IMR-90 (cell line): ENCODE data around the gene SHB.

ENCODE experiments used
- BHLHE40 ChIP-seq: fragments of 150-350 bp; IDR thresholded peaks from 2 replicates; pipeline ENCODE4 v1.6.1; 2016; ENCODE audit warnings: mild to moderate bottlenecking, low read depth, low read length
- CEBPB ChIP-seq: IDR thresholded peaks from 2 replicates; pipeline ENCODE4 v1.6.1; 2012; ENCODE audit warnings: low read depth, low read length, improper control_type of control experiment
- CTCF ChIP-seq: conservative IDR thresholded peaks from 2 replicates; pipeline ENCODE4 v1.5.1; 2012; ENCODE audit warnings: mild to moderate bottlenecking, low read depth, low read length, improper control_type of control experiment
- MAFK ChIP-seq: IDR thresholded peaks from 2 replicates; pipeline ENCODE4 v1.6.1; 2012; ENCODE audit warnings: low read depth, low read length, improper control_type of control experiment
- MAZ ChIP-seq: IDR thresholded peaks from 2 replicates; pipeline ENCODE4 v1.6.1; 2012; ENCODE audit warnings: low read depth, mild to moderate bottlenecking, low read length, improper control_type of control experiment, moderate library complexity, borderline replicate concordance
- MXI1 ChIP-seq: IDR thresholded peaks from 2 replicates; pipeline ENCODE4 v1.6.1; 2012; ENCODE audit warnings: low read depth, mild to moderate bottlenecking, low read length, moderate library complexity, borderline replicate concordance
- POLR2A ChIP-seq: IDR thresholded peaks from 2 replicates; pipeline ENCODE4 v1.6.1; 2012; ENCODE audit warnings: mild to moderate bottlenecking, low read depth, low read length
- RFX5 ChIP-seq: IDR thresholded peaks from 2 replicates; pipeline ENCODE4 v1.8.0; 2012; ENCODE audit warnings: low read depth, mild to moderate bottlenecking, low read length, moderate library complexity
- USF2 ChIP-seq: fragments of 150-350 bp; IDR thresholded peaks from 2 replicates; pipeline ENCODE4 v1.6.1; 2017; ENCODE audit warnings: mild to moderate bottlenecking, antibody characterized with exemption, low read length, low read depth

GRCh38 chr9:37996819-37997217, 72.2 kb downstream of the SHB start:
- TF ChIP-seq CEBPB (no peak), CTCF (no peak), MXI1 (no peak), USF2 (no peak), POLR2A (no peak), MAFK (no peak), BHLHE40 (no peak), RFX5 (no peak), MAZ (no peak)
